Esophagus muscularis mucosa (tissue), 4 donors: Measurements from ENCODE around the gene RNF213. TPM values are rescaled to one million over a fixed set of nuclear protein-coding genes. Genes with fewer than 3 reads are reported as not detected.

Experiments
- DNase-seq: peaks from one replicate; pipeline ENCODE4 v3.0.0-alpha.2; 2017; ENCODE audit errors: extremely low spot score
- H3K27ac ChIP-seq, 4 donors: fragments of 200-600 bp; sonication (generic); replicated peaks in 1 of 4; 1 replicate in 3 of 4; 2 replicates in 1 of 4; pipeline ENCODE4 v1.5.1; 2016 to 2019; ENCODE audit warnings: mild to moderate bottlenecking in 1 of 4
- H3K27me3 ChIP-seq, 4 donors: fragments of 200-600 bp; sonication (generic); one replicate each; pipeline versions ENCODE4 v1.5.1 to v1.6.0; 2016 to 2019
- H3K36me3 ChIP-seq, 4 donors: fragments of 200-600 bp; sonication (generic); one replicate each; pipeline ENCODE4 v1.5.1; 2016 to 2019
- H3K4me1 ChIP-seq, 4 donors: fragments of 200-600 bp; sonication (generic); one replicate each; pipeline ENCODE4 v1.5.1; 2016 to 2019
- H3K4me3 ChIP-seq, 4 donors: fragments of 200-600 bp; sonication (generic); 1 replicate in 2 of 4; 2 replicates in 2 of 4; pipeline ENCODE4 v1.5.1; 2016 to 2019; ENCODE audit warnings: mild to moderate bottlenecking in 4 of 4, moderate library complexity in 1 of 4
- H3K9me3 ChIP-seq, 4 donors: fragments of 200-600 bp; sonication (generic); 1 replicate in 3 of 4; 2 replicates in 1 of 4; pipeline ENCODE4 v1.5.1; 2016 to 2019
- CTCF ChIP-seq, 3 experiments: fragments of 200-600 bp in 2 of 3; fragments of 450-650 bp in 1 of 3; sonication (generic) in 2 of 3; IDR thresholded peaks; one replicate each; pipeline ENCODE4 v1.5.1; 2017 to 2019; ENCODE audit warnings: antibody characterized with exemption in 3 of 3, mild to moderate bottlenecking in 2 of 3, moderate library complexity in 1 of 3
- EP300 ChIP-seq: sonication (generic); formaldehyde crosslinking; IDR thresholded peaks from one replicate; pipeline ENCODE4 v1.6.1; 2017; ENCODE audit warnings: antibody characterized with exemption
- POLR2A ChIP-seq: fragments of 450-650 bp; IDR thresholded peaks from one replicate; pipeline ENCODE4 v1.6.1; 2017; ENCODE audit warnings: antibody characterized with exemption, moderate library complexity, mild to moderate bottlenecking, low read depth
- POLR2AphosphoS5 ChIP-seq, 2 donors: sonication (generic); formaldehyde crosslinking; IDR thresholded peaks; one replicate each; pipeline ENCODE4 v1.6.1; 2017; ENCODE audit warnings: antibody characterized with exemption in 2 of 2
- WGBS: methylation state at CpG from one replicate; pipeline ENCODE4 v1.1.5; 2018; 5-methylcytosine and 5-hydroxymethylcytosine counted together
- intact Hi-C: fragments of 100-400 bp; cut with DNase I; formaldehyde crosslinking; loops from one replicate; pipeline ENCODE4 v1.15.1; 2023
- total RNA-seq, 4 donors: library from RNA; depleted of rRNA; stranded (reverse); fragments of >200 nt; gene quantifications; one replicate each; pipeline versions ENCODE4 v1.1.0 to v1.2.1, GENCODE V29; 2016

Gene RNF213
- total RNA-seq, 4 donors from 2014 or later, result 55.8 to 85.7 (median 75.9) TPM

- intact Hi-C loops, result no loop called here
- Histone ChIP-seq H3K4me3 (no peak overlapping the region), H3K27me3 (no peaks in the 10 kb centered on the region), H3K27ac (no peak overlapping the region), H3K4me1 (no peaks in the 10 kb centered on the region), H3K9me3 (no peaks in the 10 kb centered on the region), H3K36me3 (peaks cover 90 to 96% (median 95%) of the 10 kb centered on the region in 4 donors)
- no peak for DNase-seq
- 90% methylated on average over 20 of the region's 20 CpGs for WGBS
- TF ChIP-seq POLR2A, result no peak
- TF ChIP-seq EP300, result no peak
- no peak for TF ChIP-seq POLR2AphosphoS5 (IDR thresholded peaks at IDR 0.05)
- no peak for TF ChIP-seq CTCF (IDR thresholded peaks at IDR 0.05)
These were observed 31.2 kb downstream of the RNF213 start for GRCh38 chr17:80291691-80292487.

DNA sequence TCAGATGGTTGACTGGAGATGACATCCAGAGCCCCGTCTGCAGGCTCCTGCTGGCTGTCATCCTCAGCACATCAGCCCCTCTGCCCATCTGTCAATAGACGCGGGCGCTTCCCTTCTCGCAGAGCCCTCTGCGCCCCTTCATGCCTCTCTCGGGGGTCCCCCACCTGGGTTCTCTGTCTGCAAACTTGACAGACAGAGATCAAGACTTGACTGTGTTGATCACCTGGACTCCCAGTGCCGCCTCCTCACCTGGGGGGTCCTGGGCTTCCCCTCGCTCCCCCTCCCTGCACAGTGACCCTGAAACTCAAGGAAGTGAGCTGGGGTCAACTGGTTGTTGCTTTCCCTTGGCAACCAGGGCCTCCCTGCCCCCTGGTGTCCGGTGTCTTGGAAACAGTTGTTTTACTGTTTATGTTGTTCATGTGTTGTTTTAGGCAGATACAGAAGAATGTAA is 31.9 kb downstream of the RNF213 start:
- no peak for DNase-seq
- no peak overlapping the region for H3K4me3 ChIP-seq
- TF ChIP-seq EP300, result no peak
- TF ChIP-seq CTCF (IDR thresholded peaks at IDR 0.05), result no peak
- TF ChIP-seq POLR2AphosphoS5 (IDR thresholded peaks at IDR 0.05), result no peak
- TF ChIP-seq POLR2A, result no peak
- no peak overlapping the region for H3K27ac ChIP-seq
- intact Hi-C loops, result no loop called here
- no peaks in the 10 kb centered on the region for H3K4me1 ChIP-seq
- peaks cover 97 to 100% (median 100%) of the 10 kb centered on the region in 4 donors for H3K36me3 ChIP-seq
- H3K9me3 ChIP-seq, result no peaks in the 10 kb centered on the region
- no peaks in the 10 kb centered on the region for H3K27me3 ChIP-seq
- 92% methylated on average over 9 of the region's 10 CpGs for WGBS

DNA sequence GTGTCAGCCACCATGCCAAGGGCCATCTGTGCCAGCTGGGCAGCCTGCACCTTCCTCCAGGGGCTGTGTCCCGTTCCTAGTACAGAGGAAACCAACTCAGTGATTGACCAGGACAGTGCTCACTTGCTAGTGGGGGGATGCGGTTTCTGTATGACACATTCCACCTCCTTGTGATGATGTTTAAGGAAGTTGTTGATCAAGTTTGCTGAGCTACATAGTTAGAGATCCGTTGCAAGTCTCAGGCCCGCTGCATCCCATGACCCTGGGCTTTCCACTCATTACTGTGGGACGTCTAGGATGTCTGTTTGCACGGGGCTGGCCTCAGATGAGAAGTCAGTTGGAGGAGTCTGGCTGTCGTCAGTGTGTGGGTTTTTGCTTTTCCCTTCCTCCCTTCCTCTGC is 33.6 kb downstream of the RNF213 start:
- Histone ChIP-seq H3K27me3 (no peaks in the 10 kb centered on the region), H3K4me1 (no peaks in the 10 kb centered on the region), H3K36me3 (peaks cover 98 to 100% (median 99%) of the 10 kb centered on the region in 4 donors), H3K27ac (no peak overlapping the region), H3K4me3 (no peak overlapping the region), H3K9me3 (no peaks in the 10 kb centered on the region)
- intact Hi-C loops, result no loop called here
- TF ChIP-seq POLR2A (no peak), POLR2AphosphoS5 (IDR thresholded peaks at IDR 0.05) (no peak), EP300 (no peak), CTCF (IDR thresholded peaks at IDR 0.05) (no peak)
- WGBS, result 66% methylated on average over 5 of the region's 7 CpGs
- DNase-seq, result no peak

- Histone ChIP-seq H3K27ac (no peak overlapping the region), H3K36me3 (peaks cover 96 to 100% (median 99%) of the 10 kb centered on the region in 4 donors), H3K4me3 (no peak overlapping the region), H3K9me3 (no peaks in the 10 kb centered on the region), H3K4me1 (no peaks in the 10 kb centered on the region), H3K27me3 (no peaks in the 10 kb centered on the region)
- DNase-seq, result no peak
- WGBS, result 75% methylated on average over 2 of the region's 6 CpGs
- no peak for TF ChIP-seq EP300
- intact Hi-C loops, result no loop called here
These were observed 34.0 kb downstream of the RNF213 start for GRCh38 chr17:80294653-80295052.

DNA sequence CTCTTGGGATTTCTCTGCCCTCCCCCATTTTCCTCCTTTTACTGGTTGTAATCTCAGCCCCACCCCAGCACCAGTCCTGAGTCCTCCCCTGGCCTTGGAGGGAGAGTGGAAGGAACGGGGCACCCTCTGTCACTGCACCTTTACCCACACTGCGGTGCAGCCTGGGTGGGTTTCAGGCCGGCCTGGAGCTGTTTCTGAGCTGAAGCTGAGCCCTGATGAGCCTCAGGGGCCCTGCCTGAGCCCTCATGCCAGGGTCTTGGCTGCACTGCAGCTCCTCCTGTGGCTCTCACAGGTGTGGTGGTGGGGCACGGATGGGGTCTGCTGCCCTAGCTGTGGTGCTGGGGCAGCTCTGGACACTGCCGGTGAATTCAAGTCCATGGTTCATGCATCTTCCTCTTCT is 34.5 kb downstream of the RNF213 start:
- no peak for DNase-seq
- Histone ChIP-seq H3K27ac (no peak overlapping the region), H3K36me3 (peaks cover 96 to 100% (median 99%) of the 10 kb centered on the region in 4 donors), H3K9me3 (no peaks in the 10 kb centered on the region), H3K27me3 (no peaks in the 10 kb centered on the region), H3K4me3 (no peak overlapping the region), H3K4me1 (no peaks in the 10 kb centered on the region)
- TF ChIP-seq CTCF (IDR thresholded peaks at IDR 0.05) (no peak), POLR2AphosphoS5 (IDR thresholded peaks at IDR 0.05) (no peak), POLR2A (no peak), EP300 (no peak)
- intact Hi-C loops, result no loop called here
- WGBS, result 86% methylated on average over 3 of the region's 5 CpGs
